Measurements from ENCODE around the gene NDE1.

Gene NDE1

DNA sequence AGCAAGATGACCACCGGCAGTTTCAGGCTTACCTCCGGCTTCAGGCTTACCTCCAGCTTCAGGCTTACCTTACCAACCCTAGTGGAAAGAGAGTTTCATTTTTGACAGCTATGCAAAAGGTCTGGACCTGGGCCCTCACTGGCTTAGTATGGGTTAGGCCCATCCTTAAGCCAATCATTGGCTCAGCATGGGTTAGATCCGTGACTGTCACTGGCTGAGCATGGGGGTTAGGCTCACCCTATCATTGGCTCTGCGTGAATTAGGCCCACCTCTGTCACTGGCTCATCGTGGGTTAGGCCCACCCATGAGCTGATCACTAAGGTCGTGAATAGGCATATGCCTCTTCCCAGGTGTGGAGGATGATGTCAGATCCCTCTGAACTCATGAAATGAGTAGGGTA is 8.1 kb downstream of the NDE1 start:
- H3K4me1 ChIP-seq (ENCODE audit: low read length): peaks cover 2% of the 10 kb centered on the region; the same call in 1 of the 2 replicates
- H3K27me3 ChIP-seq (replicated peaks; ENCODE audit: insufficient read depth, low read length): no peaks in the 10 kb centered on the region
- H2AFZ ChIP-seq (ENCODE audit: low read length): no peak overlapping the region
- no peak for DNase-seq
- no peak overlapping the region for H3K4me2 ChIP-seq (ENCODE audit: low read depth, low read length)
- H3K36me3 ChIP-seq (replicated peaks; ENCODE audit: insufficient read depth, low read length): no peaks in the 10 kb centered on the region
- no peaks in the 10 kb centered on the region for H3K9me2 ChIP-seq (replicated peaks; ENCODE audit: insufficient read depth, low read length)
- peaks cover 10% of the 10 kb centered on the region for H4K20me1 ChIP-seq (ENCODE audit: insufficient read depth, low read length)
- TF ChIP-seq, protein P1, sequence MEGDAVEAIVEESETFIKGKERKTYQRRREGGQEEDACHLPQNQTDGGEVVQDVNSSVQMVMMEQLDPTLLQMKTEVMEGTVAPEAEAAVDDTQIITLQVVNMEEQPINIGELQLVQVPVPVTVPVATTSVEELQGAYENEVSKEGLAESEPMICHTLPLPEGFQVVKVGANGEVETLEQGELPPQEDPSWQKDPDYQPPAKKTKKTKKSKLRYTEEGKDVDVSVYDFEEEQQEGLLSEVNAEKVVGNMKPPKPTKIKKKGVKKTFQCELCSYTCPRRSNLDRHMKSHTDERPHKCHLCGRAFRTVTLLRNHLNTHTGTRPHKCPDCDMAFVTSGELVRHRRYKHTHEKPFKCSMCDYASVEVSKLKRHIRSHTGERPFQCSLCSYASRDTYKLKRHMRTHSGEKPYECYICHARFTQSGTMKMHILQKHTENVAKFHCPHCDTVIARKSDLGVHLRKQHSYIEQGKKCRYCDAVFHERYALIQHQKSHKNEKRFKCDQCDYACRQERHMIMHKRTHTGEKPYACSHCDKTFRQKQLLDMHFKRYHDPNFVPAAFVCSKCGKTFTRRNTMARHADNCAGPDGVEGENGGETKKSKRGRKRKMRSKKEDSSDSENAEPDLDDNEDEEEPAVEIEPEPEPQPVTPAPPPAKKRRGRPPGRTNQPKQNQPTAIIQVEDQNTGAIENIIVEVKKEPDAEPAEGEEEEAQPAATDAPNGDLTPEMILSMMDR (IDR thresholded peaks at IDR 0.05; ENCODE audit: low read length): no peak
- TF ChIP-seq EZH2 (optimal IDR thresholded peaks at IDR 0.05; ENCODE audit: low read depth, low read length) (no peak), EZH2phosphoT487 (IDR thresholded peaks at IDR 0.05; ENCODE audit: low read length) (no peak)
- H3K9me3 ChIP-seq (replicated peaks; ENCODE audit: insufficient read depth, low read length): no peaks in the 10 kb centered on the region
- no peak overlapping the region for H3K4me3 ChIP-seq (ENCODE audit: low read length)
- H3K79me2 ChIP-seq (ENCODE audit: low read length): peaks cover 91% of the 10 kb centered on the region
- no peak overlapping the region for H3K9ac ChIP-seq (ENCODE audit: low read length)
- H3F3A ChIP-seq (ENCODE audit: insufficient read depth, low read length): no peaks in the 10 kb centered on the region
- H3K27ac ChIP-seq (ENCODE audit: low read length): no peak overlapping the region

DNA sequence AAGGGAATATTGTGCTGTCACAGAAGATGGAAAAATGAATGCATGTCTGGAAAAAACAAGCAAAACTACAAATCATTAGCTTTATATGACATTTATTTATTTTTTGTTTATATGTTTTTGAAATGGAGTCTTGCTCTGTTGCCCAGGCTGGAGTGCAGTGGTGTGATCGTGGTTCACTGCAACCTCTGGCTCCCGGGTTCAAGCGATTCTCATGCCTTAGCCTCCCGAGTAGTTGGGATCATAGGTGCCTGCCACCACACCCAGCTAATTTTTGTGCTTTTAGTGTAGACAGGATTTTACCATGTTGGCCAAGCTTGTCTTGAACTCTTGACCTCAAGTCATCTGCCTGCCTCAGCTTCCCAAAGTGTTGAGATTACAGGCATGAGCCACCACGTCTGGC is 8.5 kb downstream of the NDE1 start:
- Histone ChIP-seq H4K20me1 (ENCODE audit: insufficient read depth, low read length) (peaks cover 10% of the 10 kb centered on the region), H3K4me3 (ENCODE audit: low read length) (no peak overlapping the region), H3K4me2 (ENCODE audit: low read depth, low read length) (no peak overlapping the region), H3K9ac (ENCODE audit: low read length) (no peak overlapping the region), H3K9me2 (replicated peaks; ENCODE audit: insufficient read depth, low read length) (no peaks in the 10 kb centered on the region), H3K27me3 (replicated peaks; ENCODE audit: insufficient read depth, low read length) (no peaks in the 10 kb centered on the region), H2AFZ (ENCODE audit: low read length) (no peak overlapping the region), H3K36me3 (replicated peaks; ENCODE audit: insufficient read depth, low read length) (no peaks in the 10 kb centered on the region), H3K79me2 (ENCODE audit: low read length) (peaks cover 91% of the 10 kb centered on the region), H3K9me3 (replicated peaks; ENCODE audit: insufficient read depth, low read length) (no peaks in the 10 kb centered on the region), H3K27ac (ENCODE audit: low read length) (no peak overlapping the region), H3F3A (ENCODE audit: insufficient read depth, low read length) (no peaks in the 10 kb centered on the region), H3K4me1 (ENCODE audit: low read length) (no peaks in the 10 kb centered on the region)
- no peak for DNase-seq
- TF ChIP-seq EZH2 (optimal IDR thresholded peaks at IDR 0.05; ENCODE audit: low read depth, low read length) (no peak), EZH2phosphoT487 (IDR thresholded peaks at IDR 0.05; ENCODE audit: low read length) (no peak)

DNA sequence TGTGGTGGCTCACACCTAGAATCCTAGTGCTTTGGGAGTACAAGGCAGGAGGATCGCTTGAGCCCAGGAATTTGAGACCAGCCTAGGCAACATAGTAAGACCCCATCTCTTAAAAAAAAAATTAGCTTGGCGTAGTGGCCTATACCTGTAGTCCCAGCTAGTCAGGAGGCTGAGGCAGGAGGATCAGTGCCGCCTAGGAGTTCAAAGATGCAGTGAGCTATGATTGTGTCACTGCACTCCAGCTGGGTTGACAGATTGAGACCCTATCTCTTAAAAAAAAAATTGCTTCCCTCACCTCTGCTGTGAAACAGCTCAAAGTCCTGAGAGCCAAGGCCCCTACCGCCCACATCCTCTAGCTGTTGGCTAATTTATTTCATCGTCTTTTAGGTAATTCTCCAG is 10.2 kb downstream of the NDE1 start:
- Histone ChIP-seq H3F3A (ENCODE audit: insufficient read depth, low read length) (no peaks in the 10 kb centered on the region), H3K9me2 (replicated peaks; ENCODE audit: insufficient read depth, low read length) (no peaks in the 10 kb centered on the region), H3K4me1 (ENCODE audit: low read length) (no peaks in the 10 kb centered on the region), H2AFZ (ENCODE audit: low read length) (no peak overlapping the region), H3K9me3 (replicated peaks; ENCODE audit: insufficient read depth, low read length) (no peaks in the 10 kb centered on the region), H3K27ac (ENCODE audit: low read length) (no peak overlapping the region), H4K20me1 (ENCODE audit: insufficient read depth, low read length) (peaks cover 10% of the 10 kb centered on the region), H3K9ac (ENCODE audit: low read length) (no peak overlapping the region), H3K4me3 (ENCODE audit: low read length) (no peak overlapping the region), H3K4me2 (ENCODE audit: low read depth, low read length) (no peak overlapping the region), H3K79me2 (ENCODE audit: low read length) (peaks cover 88% of the 10 kb centered on the region), H3K36me3 (replicated peaks; ENCODE audit: insufficient read depth, low read length) (no peaks in the 10 kb centered on the region), H3K27me3 (replicated peaks; ENCODE audit: insufficient read depth, low read length) (no peaks in the 10 kb centered on the region)
- DNase-seq: no peak
- no peak for TF ChIP-seq EZH2phosphoT487 (IDR thresholded peaks at IDR 0.05; ENCODE audit: low read length)
- TF ChIP-seq, protein P1 (IDR thresholded peaks at IDR 0.05; ENCODE audit: low read length): no peak
- TF ChIP-seq EZH2 (optimal IDR thresholded peaks at IDR 0.05; ENCODE audit: low read depth, low read length): no peak

DNA sequence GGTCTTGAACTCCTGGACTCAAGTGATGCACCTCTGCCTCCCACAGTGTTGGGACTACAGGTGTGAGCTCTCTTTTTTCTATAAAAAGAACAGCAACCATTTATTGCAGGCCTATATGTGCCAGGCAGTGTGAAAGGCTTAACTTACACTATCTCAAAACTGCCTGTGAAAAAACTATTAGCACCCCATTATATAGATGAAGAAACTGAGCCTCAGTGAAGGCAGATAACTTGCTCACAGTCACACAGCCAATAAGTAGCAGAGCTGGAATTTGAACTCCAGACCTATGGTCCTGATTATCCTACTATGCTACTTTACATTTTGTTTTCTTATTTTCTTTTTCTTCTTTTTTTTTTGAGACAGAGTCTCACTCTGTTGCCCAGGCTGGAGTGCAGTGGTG is 15.1 kb downstream of the NDE1 start:
- no peaks in the 10 kb centered on the region for H3K36me3 ChIP-seq (replicated peaks; ENCODE audit: insufficient read depth, low read length)
- no peak for DNase-seq
- H3K4me3 ChIP-seq (ENCODE audit: low read length): no peak overlapping the region
- H3K4me2 ChIP-seq (ENCODE audit: low read depth, low read length): no peak overlapping the region
- no peaks in the 10 kb centered on the region for H3K9me2 ChIP-seq (replicated peaks; ENCODE audit: insufficient read depth, low read length)
- no peaks in the 10 kb centered on the region for H3F3A ChIP-seq (ENCODE audit: insufficient read depth, low read length)
- no peaks in the 10 kb centered on the region for H3K4me1 ChIP-seq (ENCODE audit: low read length)
- peaks cover 75% of the 10 kb centered on the region for H3K79me2 ChIP-seq (ENCODE audit: low read length)
- H4K20me1 ChIP-seq (ENCODE audit: insufficient read depth, low read length): no peaks in the 10 kb centered on the region
- H3K9ac ChIP-seq (ENCODE audit: low read length): no peak overlapping the region
- no peaks in the 10 kb centered on the region for H3K9me3 ChIP-seq (replicated peaks; ENCODE audit: insufficient read depth, low read length)
- H2AFZ ChIP-seq (ENCODE audit: low read length): no peak overlapping the region
- no peak overlapping the region for H3K27ac ChIP-seq (ENCODE audit: low read length)
- H3K27me3 ChIP-seq (replicated peaks; ENCODE audit: insufficient read depth, low read length): no peaks in the 10 kb centered on the region
- TF ChIP-seq, protein P1 (IDR thresholded peaks at IDR 0.05; ENCODE audit: low read length): no peak
- TF ChIP-seq EZH2 (optimal IDR thresholded peaks at IDR 0.05; ENCODE audit: low read depth, low read length): no peak
- no peak for TF ChIP-seq EZH2phosphoT487 (IDR thresholded peaks at IDR 0.05; ENCODE audit: low read length)
